ENCODE measurements around the gene SWAP70.

Gene SWAP70

GRCh38 chr11:9790703-9791102 is 126.8 kb downstream of the SWAP70 start:
- peaks cover 4% of the 10 kb centered on the region for H3K36me3 ChIP-seq (ENCODE audit: control insufficient read depth, insufficient read depth, low read length)
- H3K9ac ChIP-seq (ENCODE audit: low read depth, low read length) = no peak overlapping the region
- no peak overlapping the region for H3K4me3 ChIP-seq (ENCODE audit: low read depth, low read length)
- no peaks in the 10 kb centered on the region for H3K27me3 ChIP-seq (ENCODE audit: control insufficient read depth, insufficient read depth, low read length)
- H3K9me3 ChIP-seq (ENCODE audit: control insufficient read depth, insufficient read depth, low read length) = no peaks in the 10 kb centered on the region
- H3K4me1 ChIP-seq (ENCODE audit: control insufficient read depth, insufficient read depth, low read length) = no peaks in the 10 kb centered on the region

- Histone ChIP-seq H3K4me1 (ENCODE audit: control insufficient read depth, insufficient read depth, low read length) (no peaks in the 10 kb centered on the region), H3K36me3 (ENCODE audit: control insufficient read depth, insufficient read depth, low read length) (no peaks in the 10 kb centered on the region), H3K9ac (ENCODE audit: low read depth, low read length) (no peak overlapping the region), H3K27me3 (ENCODE audit: control insufficient read depth, insufficient read depth, low read length) (no peaks in the 10 kb centered on the region), H3K9me3 (ENCODE audit: control insufficient read depth, insufficient read depth, low read length) (no peaks in the 10 kb centered on the region), H3K4me3 (ENCODE audit: low read depth, low read length) (no peak overlapping the region)
Measured at GRCh38 chr11:9796266-9796665, 132.4 kb downstream of the SWAP70 start.

- Histone ChIP-seq H3K4me3 (ENCODE audit: low read depth, low read length) (no peak overlapping the region), H3K4me1 (ENCODE audit: control insufficient read depth, insufficient read depth, low read length) (no peaks in the 10 kb centered on the region), H3K36me3 (ENCODE audit: control insufficient read depth, insufficient read depth, low read length) (no peaks in the 10 kb centered on the region), H3K9ac (ENCODE audit: low read depth, low read length) (no peak overlapping the region), H3K27me3 (ENCODE audit: control insufficient read depth, insufficient read depth, low read length) (no peaks in the 10 kb centered on the region), H3K9me3 (ENCODE audit: control insufficient read depth, insufficient read depth, low read length) (no peaks in the 10 kb centered on the region)
Measured at GRCh38 chr11:9796854-9797253, 133.0 kb downstream of the SWAP70 start.

GRCh38 chr11:9797300-9797699 is 133.4 kb downstream of the SWAP70 start:
- Histone ChIP-seq H3K36me3 (ENCODE audit: control insufficient read depth, insufficient read depth, low read length) (no peaks in the 10 kb centered on the region), H3K9me3 (ENCODE audit: control insufficient read depth, insufficient read depth, low read length) (no peaks in the 10 kb centered on the region), H3K27me3 (ENCODE audit: control insufficient read depth, insufficient read depth, low read length) (no peaks in the 10 kb centered on the region), H3K4me3 (ENCODE audit: low read depth, low read length) (no peak overlapping the region), H3K4me1 (ENCODE audit: control insufficient read depth, insufficient read depth, low read length) (peaks cover 2% of the 10 kb centered on the region), H3K9ac (ENCODE audit: low read depth, low read length) (no peak overlapping the region)

- H3K36me3 ChIP-seq (ENCODE audit: control insufficient read depth, insufficient read depth, low read length) = no peaks in the 10 kb centered on the region
- no peak overlapping the region for H3K9ac ChIP-seq (ENCODE audit: low read depth, low read length)
- no peak overlapping the region for H3K4me3 ChIP-seq (ENCODE audit: low read depth, low read length)
- H3K27me3 ChIP-seq (ENCODE audit: control insufficient read depth, insufficient read depth, low read length) = no peaks in the 10 kb centered on the region
- peaks cover 17% of the 10 kb centered on the region for H3K4me1 ChIP-seq (ENCODE audit: control insufficient read depth, insufficient read depth, low read length)
- no peaks in the 10 kb centered on the region for H3K9me3 ChIP-seq (ENCODE audit: control insufficient read depth, insufficient read depth, low read length)
Measured at GRCh38 chr11:9799886-9800285, 136.0 kb downstream of the SWAP70 start.

- Histone ChIP-seq H3K27me3 (ENCODE audit: control insufficient read depth, insufficient read depth, low read length) (no peaks in the 10 kb centered on the region), H3K4me1 (ENCODE audit: control insufficient read depth, insufficient read depth, low read length) (peaks cover 17% of the 10 kb centered on the region), H3K36me3 (ENCODE audit: control insufficient read depth, insufficient read depth, low read length) (no peaks in the 10 kb centered on the region), H3K9ac (ENCODE audit: low read depth, low read length) (peak overlapping the region; percentile 38), H3K9me3 (ENCODE audit: control insufficient read depth, insufficient read depth, low read length) (no peaks in the 10 kb centered on the region), H3K4me3 (ENCODE audit: low read depth, low read length) (no peak overlapping the region)
Measured at GRCh38 chr11:9802291-9802861, 138.5 kb downstream of the SWAP70 start.
